Measurements from ENCODE around the gene SBK3. TPM values are rescaled to one million over a fixed set of nuclear protein-coding genes. Genes with fewer than 3 reads are reported as not detected.

SBK3 gene
- not detected in 2 replicates for total RNA-seq

GRCh38 chr19:55545443-55545842 lies at the start of gene SBK3:
SBK3 (minus strand) TSS chr19:55545543; CDS start chr19:55545543, 0 bp downstream.

DNA sequence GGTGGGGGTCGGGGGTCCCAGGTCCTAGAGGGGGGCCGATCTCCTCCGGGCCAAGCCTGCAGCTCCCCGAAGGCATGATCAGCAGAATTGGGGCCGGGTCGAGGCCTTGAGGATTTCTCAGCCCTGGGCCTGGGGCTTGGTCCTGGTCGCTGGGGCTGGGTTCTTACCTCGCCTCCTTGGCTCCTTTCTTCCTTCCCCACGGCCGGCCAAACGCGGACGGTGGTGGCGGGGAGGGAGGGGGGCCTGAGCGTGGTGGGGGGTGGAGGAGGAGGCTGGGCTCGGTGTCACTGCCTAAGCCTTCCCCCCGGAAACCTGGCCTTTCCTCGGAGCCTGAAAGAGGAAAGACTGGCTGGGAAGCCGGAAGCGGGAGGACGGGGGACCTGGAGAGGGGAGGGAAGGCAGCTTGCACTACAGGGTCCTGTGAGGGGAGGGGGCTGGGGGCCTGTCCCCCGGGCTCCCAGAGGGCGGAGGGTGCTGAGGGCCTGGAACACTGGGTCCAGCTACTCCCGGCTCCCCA lies 35.3 kb upstream of the SBK3 start, which contains the start of gene ZNF579:
Gene ZNF579, minus strand, starts transcription at position 221 of the 517 bp plus-strand sequence. CDS start 1,209 bp downstream, outside the sequence.

DNA sequence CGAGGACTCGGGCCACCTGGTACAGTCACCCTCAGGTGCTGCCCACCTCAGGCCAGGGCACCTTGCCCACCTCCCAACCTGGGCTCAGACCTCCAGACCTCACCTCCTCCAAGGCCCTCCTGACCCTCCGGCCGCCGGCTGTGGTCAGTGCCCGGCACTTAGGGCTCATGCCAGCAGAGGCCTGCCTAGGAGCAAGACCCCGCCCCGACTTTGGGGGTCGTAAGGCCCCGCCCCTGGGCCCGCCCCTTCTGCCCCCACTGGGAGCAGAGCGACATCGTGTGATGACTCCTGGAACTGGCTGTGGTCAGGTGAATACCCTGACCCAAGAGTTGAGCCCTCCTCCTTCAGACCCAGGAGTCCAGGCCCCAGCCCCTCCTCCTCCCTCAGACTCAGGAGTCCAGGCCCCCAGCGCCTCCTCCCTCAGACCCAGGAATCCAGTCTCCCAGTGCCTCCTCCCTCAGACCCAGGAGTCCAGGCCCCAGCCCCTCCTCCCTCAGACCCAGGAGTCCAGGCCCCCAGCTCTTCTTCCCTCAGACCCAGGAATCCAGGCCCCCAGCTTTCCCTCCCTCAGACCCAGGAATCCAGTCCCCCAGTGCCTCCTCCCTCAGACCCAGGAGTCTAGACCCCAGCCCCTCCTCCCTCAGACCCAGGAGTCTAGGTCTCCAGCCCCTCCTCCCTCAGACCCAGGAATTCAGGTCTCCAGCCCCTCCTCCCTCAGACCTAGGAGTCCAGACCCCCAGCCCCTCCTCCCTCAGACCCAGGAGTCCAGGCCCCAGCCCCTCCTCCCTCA lies 8.2 kb downstream of the SBK3 start, which contains the start of gene SBK2:
Gene SBK2, minus strand, starts transcription at position 183 of the 790 bp plus-strand sequence. CDS start 839 bp downstream, outside the sequence.

Other genes starting within 250 kb of the SBK3 start
- not detected in 2 replicates for gene TMEM150B, start 220.2 kb downstream of the SBK3 start, total RNA-seq
- 6.1 and 6.2 TPM in 2 replicates for gene KMT5C, start 205.7 kb downstream of the SBK3 start, total RNA-seq
- gene COX6B2, start 190.8 kb downstream of the SBK3 start, total RNA-seq, result 0.34 and 0.43 TPM in 2 replicates
- not detected in 2 replicates for gene GARIN5B, start 182.3 kb downstream of the SBK3 start, total RNA-seq
- 0.34 and 1.6 TPM in 2 replicates for gene IL11, start 175.1 kb downstream of the SBK3 start, total RNA-seq
- gene TMEM190, start 168.7 kb downstream of the SBK3 start, total RNA-seq, result not detected in 2 replicates
- 2.3 and 4.4 TPM in 2 replicates for gene TMEM238, start 161.3 kb downstream of the SBK3 start, total RNA-seq
- 216 and 276 TPM in 2 replicates for gene RPL28, start 159.6 kb downstream of the SBK3 start, total RNA-seq
- 26.8 and 37.9 TPM in 2 replicates for gene UBE2S, start 137.8 kb downstream of the SBK3 start, total RNA-seq
- not detected in 2 replicates for gene SHISA7, start 102.2 kb downstream of the SBK3 start, total RNA-seq
- gene ISOC2, start 83.9 kb downstream of the SBK3 start, total RNA-seq, result 34.8 and 39.6 TPM in 2 replicates
- gene C19orf85, start 80.8 kb downstream of the SBK3 start, total RNA-seq, result not detected in 2 replicates
- gene ZNF628, start 68.9 kb downstream of the SBK3 start, total RNA-seq, result 1.4 and 4.4 TPM in 2 replicates
- 2.1 and 2.7 TPM in 2 replicates for gene NAT14, start 60.4 kb downstream of the SBK3 start, total RNA-seq
- gene SSC5D, start 57.1 kb downstream of the SBK3 start, total RNA-seq, result 0.36 TPM in 1 of 2 replicates, not detected in the other
- gene SBK2, start 8.4 kb downstream of the SBK3 start, total RNA-seq, result not detected in 2 replicates
- gene ZNF579, start 35.3 kb upstream of the SBK3 start, total RNA-seq, result 2.4 and 6.7 TPM in 2 replicates
- 4.8 and 5.4 TPM in 2 replicates for gene FIZ1, start 54.0 kb upstream of the SBK3 start, total RNA-seq
- 14.8 and 16.1 TPM in 2 replicates for gene ZNF524, start 54.7 kb upstream of the SBK3 start, total RNA-seq
- gene ZNF865, start 60.1 kb upstream of the SBK3 start, total RNA-seq, result 0.68 and 4.1 TPM in 2 replicates
- gene ZNF784, start 79.0 kb upstream of the SBK3 start, total RNA-seq, result 4.1 and 5.1 TPM in 2 replicates
- gene ZNF580, start 95.5 kb upstream of the SBK3 start, total RNA-seq, result 3.1 and 4.6 TPM in 2 replicates
- 14.4 and 16.8 TPM in 2 replicates for gene ZNF581, start 98.1 kb upstream of the SBK3 start, total RNA-seq
- 3.1 and 6.5 TPM in 2 replicates for gene CCDC106, start 102.7 kb upstream of the SBK3 start, total RNA-seq
- gene U2AF2, start 109.5 kb upstream of the SBK3 start, total RNA-seq, result 121 and 156 TPM in 2 replicates
- gene EPN1, start 129.7 kb upstream of the SBK3 start, total RNA-seq, result 21.5 and 192 TPM in 2 replicates
- not detected in 2 replicates for gene NLRP9, start 192.9 kb upstream of the SBK3 start, total RNA-seq
- not detected in 2 replicates for gene RFPL4A, start 213.6 kb upstream of the SBK3 start, total RNA-seq
- gene RFPL4AL1, start 223.6 kb upstream of the SBK3 start, total RNA-seq, result not detected in 2 replicates